NCI-H2196 treated with DMSO at 0.1 percent for 48 hours (cell line): Measurements from ENCODE around the gene RHEB.

Source experiments
- DNase-seq: peaks from one replicate; lab custom pipeline; 2025; ENCODE audit not compliant: unreplicated experiment; lab: John Stamatoyannopoulos, UW

RHEB gene

DNA sequence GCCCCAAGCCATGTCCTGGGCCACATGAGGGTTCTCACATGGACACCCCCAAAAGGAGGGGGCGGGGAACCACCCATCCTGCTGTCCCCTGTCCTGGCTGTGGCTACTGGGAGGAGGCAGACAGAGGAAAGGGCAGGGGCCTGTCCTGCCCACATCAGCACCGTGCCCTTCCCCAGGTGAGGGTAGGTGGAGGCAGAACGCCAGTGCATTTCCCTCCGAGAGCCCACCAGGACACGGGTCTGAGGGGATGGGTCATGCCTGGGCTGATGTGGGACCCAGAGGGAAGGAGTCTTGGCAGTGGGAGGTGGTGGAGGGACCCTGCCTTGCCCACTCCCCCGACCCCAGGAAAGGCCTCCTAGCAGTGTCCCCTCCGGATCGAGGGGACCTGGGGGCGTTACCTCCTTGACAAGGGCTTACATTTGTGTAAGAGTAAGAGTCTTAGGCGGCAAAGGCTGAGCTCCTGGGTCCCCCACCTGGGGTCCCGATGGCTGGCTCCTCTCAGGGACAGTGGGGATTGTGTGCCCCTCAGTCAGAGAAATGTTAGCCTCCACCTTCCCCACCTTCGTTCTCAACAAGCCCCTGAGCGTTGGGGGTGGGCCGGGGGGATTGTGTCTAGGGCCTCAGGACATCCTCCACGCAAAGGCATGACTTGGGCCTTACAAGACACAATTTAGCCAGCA is 85.8 kb downstream of the RHEB start:
- no peak for DNase-seq

DNA sequence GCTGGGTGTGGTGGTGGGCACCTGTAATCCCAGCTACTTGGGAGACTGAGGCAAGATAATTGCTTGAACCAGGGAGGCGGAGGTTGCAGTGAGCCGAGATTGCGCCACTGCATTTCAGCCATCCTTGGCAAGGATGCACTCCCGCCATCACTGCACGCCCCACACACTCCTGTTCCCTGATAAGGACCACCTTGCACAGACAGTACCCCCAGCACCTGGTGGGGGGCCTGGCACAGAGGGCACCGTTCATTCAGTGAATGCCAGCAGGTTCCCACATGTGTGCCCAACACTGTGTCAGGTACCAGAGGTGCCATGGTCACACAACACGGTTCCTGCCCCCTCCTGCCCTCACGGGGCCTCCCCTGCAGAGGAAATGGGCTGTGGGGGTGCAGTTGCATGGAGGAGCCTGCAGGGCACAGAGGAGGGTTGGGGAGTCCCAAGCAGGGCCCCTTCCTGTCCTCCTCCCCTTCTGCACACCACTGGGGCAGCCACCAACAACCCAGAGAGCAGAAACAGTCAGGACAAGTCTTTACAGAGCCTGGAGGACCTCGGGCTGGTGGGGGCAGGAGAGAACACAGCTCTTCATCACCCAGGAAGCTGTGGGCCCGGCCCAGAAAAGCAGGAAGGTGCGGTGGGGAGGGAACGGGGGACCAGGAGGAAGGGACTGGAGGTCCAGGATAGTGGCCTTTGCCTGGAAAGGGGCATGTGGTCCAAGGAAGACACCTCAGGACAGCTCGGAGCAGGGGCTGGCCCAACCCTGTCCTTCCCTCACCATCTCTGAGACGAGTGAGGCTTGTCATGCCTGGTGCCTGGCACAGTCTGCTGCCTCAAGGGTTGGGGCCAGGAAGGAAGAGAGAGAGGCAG is 86.8 kb downstream of the RHEB start:
- no peak for DNase-seq

DNA sequence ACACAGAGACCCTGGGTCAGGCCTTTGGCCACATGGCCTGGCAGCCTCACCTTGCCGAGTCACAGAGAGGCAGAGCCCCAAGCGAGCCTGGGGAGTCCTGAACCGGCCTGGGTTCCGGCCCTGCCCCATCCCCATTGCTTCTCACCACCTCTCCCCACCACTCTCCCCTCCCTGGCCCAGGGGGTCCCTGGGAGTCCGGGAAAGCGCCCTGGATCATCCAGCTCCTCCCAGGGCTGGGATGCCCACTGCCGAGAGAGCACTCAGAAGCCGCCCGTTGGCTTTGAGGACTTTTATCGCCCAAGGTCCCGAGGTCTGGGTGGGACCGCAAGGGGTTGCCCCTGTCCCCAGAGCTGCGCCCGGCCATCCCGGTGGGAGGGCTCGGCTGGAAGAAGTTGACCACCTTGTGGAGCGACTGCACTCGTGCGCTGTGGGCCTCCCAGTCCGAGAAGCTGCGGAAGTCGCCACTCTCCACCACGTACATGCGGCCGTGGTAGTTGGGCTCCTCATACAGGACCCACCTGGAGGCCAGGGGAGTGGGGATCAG is 87.9 kb downstream of the RHEB start:
- no peak for DNase-seq

DNA sequence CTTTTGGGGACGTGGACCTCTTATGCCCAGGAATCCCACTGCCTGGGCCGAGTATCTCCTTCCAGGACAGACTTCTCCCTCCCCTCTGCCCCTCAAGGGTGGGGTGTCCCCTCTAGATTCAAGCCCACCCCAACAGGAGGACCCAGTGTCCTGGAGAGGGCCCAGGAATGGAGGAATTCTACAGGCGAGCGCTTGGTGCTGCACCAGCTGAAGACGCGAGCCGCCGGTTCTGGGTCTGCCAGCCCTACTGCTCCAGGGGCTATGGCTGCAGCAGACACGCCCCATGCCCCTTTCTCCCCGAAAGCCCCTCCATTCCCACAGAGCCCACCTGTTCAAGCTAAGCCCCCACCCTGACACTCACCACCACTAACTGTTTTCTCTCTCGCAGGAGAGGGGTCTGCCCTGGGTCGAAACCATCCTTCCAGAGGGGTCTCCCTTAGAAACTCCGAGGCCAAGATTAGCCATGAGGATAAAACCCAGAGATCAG is 88.4 kb downstream of the RHEB start:
- no peak for DNase-seq

DNA sequence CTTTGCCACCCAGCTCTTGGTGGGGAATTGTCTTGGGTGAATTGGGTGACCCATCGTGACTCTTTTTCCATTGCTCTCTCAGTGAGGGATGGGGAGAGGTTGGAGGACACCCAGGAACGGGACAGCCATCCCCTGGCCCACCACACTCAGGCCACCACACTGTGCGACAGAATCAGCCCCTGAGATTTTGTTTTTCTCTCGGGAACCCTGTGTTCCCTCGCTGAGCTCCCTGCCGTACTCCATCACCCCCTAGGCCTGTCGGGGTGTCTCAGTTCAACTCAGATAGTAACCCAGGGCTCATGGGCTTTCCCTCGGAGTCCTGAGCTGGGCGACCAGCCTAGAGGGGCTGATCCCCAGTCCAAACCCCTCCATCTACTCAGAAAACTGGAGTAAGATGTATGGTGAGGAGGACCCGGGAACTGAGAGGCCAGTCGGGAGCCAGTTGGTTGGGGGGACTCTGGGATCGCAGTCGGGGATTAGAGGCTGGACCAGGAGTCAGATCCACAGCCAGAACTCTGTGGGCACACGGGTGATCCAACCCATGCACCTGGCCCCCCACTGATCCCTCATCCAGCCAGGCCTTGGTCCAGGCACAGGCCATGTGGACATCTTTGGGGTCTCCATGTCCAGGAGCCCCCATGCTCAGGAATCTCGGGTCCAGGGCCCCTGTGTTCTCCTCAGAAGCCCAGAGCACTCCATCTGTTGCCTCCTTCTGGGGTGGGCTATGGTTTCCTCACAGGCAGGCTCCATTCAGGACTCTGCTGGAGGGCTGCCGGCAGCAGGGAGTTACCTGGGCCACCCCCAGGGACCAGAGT is 89.1 kb downstream of the RHEB start:
- DNase-seq = no peak

DNA sequence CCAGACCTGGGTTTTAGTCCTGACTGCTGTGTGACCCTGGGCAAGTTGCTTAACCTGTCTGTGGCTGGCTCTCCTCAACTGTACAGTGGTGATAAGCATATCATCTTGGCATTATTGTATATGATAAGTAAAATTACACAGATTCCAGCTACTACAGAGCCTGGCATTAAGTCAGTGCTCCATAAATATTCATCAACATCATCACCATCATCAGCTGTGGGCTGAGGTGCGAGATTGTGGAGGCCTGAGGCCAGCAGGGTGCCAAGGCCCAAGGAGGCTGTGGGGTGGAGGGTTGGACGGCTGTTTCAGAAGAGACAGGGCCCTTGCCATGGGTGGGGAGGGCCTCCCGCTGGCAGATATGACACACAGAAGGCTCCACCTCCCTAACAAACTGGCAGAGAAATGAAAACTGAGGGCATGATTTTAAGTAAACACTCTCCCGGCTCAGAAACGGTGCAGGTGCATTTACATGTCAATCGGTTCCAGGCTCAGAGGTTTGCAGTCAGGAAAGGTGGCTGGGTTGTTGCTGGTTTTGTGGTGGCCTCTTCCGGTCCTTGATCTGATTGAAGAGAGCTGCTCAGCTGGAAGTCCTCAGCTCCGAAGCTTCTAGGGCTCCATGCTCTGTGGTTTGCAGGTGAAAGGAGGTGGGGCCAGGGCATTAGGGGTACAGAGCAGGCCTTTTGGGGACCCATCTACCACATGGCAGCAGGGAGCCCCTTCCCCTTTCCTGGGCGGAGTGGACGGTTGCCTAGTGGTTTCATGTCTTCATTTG is 89.9 kb downstream of the RHEB start:
- DNase-seq = peak; percentile 12

DNA sequence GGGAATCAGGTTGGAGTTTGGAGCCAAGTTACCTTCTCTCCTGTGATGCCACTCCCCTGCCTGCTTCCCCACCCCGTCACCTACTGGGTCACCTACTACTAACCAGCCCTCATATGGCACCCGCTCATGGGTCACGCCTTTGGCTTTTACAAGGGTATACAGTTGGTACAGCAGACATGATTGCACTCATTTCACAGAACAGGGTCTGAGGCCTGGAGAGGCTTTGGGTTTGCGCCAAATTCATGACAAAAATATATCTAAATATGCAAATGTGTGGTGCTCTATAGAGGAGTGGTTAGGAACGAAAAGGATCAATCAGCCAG is 90.5 kb downstream of the RHEB start:
- no peak for DNase-seq

DNA sequence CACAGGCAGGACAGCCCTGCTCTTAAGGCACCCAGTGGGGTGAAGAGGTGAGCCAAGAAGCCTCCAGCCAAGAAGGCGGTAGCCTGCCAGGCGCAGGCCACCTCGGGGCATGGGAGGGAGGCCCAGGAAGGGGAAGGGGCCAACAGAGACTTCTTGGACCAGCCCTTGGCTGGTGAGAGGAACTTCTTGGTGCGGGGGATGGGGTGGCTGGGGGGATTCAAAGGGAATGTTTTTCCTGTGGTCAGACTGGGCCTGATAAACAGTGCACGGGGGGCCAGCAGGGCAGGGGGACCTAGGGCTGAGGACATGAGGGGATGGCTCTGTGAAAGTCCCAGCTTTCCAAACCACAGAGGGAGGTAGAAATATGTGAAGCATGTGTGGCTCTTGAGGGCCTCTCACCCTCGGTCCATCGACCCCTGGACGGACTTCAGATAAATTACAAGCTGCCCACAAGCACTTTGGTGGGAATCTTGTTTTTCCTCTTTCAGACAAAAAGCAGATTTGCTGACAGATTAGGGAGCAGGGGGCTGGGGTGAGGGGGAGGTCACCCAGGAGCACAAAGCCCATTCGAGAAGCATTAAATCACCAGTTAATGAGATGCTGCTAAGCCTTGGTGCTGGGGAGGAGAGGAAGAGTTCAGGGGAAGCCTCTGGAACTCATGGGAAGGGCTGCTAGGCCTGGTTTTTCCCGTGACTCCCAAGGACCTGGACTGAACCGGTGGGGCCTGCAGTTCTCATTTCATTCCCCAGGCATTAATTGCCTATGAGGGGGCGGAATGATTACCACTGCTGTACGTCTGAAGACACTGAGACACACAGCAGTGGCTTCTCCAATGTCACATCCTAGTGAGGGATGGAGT is 91.1 kb downstream of the RHEB start:
- no peak for DNase-seq

DNA sequence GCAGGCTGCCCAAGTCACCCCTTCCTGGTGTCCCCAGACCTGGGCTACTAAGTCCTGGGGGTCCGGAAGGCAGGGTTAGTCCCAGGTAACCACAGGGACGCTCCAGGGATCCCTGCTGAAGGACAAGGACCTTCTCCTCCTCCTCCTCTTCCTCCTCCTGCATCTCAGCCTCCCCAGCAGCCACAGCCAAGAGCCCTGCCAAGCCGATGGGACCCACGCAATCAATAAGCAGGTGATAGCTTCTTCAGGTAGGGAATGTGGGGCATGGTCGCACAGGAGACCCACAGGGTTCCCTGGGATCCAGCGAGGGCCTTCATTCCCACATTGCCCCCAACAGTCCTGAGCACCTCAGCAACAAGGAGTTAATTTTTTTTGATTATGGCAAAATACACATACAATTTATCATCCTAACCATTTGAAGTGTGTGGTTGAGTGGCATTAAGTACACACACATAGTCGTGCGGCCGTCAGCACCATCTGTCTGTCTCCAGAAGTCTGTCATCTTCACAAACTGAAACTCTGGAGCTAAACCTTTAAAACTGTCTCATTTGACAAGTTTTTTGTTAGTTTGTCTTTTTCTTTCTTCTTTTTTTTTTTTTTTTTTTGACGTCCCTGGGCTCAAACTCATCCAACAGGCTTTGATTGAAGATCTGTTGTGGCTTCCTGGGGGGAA is 91.9 kb downstream of the RHEB start:
- DNase-seq = no peak

DNA sequence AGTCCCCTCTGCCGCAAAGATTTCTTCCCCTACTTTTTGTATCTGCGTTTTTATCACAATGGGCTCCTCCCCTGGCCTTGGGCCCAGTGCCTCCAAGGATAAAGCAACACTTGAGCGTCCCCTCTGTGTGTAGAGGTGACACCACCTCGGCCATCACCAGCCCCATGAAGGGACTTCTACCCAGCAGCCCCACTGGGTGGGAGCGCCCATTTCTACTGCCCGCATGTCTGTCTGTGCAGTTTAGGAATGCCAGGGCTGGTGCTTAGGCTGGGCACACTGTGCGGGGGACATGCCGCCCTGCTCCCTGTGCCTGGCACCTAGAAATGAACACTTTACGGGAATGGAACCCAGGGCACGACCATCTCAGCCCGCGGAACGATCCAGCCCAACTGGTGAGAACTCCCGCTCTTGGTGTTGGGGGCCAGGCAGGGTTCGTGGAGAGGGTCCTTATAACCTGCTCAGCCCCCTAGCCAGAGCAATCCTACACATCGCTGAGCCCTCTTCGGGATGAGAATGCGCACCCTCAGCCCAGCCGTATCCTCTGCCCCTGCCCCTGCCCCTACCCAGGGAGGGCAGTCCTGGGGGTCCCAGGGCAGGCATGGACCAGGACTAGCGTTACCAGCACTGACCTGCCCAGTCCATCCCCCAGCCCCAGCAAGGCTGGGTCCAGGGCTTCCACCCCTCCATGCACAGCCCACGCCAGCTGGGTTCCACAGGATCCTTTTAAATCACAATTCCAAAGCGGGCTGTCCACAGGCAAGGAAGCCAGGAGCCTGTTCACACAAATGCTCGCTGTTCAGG is 92.6 kb downstream of the RHEB start:
- DNase-seq = no peak

DNA sequence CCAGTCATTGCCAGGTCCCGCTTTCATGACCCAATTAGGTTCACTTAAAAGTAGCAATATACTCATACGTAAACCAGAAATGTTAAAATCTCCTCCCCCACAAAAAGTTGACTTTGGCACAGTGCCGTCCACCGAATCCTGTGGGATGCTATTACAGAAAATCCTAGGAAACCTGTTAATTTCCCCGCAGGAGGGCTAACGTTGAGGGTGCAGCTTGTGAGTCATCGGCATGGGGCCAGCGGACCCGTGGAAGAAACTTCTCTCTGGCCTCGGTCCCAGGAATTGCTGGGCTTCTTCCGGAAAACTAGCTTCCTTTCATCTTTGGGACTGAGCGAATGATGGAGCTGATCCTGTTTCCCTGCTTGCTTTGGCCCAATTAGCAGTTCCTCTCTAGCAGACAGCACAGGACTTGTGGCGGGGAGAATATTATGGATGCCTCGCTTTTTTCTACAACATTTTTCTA is 93.2 kb downstream of the RHEB start:
- DNase-seq = no peak

DNA sequence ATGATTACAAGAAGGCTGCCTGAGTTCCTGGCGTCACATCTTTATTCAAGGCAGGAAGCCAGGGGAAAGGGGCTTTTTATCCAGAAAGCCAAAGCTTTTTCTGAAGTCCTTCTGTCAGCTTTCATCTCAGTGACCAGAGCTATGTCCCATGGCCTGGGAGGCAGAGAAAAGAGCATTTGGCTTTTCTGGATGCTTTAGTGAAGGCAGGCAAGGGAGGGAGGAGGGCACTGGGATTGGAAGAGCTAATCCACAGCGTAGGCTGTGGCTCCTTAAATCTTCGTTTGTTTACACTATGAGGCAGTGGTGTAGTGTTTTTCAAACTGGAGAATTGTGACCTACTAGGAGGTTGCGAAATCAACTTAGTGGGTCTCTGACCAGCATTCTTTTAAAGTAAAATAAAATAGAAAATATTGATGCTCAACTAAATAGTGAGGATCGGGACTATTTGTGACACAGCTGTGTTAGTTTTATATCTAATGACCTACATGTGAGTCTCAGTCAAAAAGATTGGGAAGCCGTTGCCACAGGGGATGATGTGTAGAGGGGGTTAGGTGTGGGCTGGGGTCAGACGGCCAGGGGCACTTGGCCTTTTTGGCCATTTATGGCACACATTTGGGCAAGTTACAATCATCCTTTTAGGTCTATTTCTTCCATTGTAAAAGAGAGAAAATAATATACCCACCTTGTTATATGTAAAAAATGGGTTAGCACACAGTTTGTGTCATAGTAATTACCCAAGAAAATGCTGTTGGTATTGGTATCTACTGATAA is 93.8 kb downstream of the RHEB start:
- no peak for DNase-seq

DNA sequence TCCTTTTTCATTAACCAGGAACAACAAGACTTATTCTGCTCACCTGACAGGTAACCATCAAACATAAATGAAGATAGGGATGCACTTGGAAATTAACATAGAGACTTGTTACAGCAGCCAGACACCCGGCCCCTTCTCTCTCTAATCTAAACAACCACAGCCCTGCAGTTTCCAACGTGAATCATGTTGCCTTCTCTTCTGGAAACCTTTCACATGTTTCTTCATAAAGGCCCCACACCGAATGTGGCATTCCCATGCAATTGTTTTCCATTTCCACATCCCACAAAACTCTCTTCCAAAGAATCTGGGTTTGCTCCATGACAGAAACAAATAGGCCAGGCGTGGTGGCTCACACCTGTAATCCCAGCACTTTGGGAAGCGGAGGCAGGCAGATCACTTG is 94.9 kb downstream of the RHEB start:
- DNase-seq = no peak

DNA sequence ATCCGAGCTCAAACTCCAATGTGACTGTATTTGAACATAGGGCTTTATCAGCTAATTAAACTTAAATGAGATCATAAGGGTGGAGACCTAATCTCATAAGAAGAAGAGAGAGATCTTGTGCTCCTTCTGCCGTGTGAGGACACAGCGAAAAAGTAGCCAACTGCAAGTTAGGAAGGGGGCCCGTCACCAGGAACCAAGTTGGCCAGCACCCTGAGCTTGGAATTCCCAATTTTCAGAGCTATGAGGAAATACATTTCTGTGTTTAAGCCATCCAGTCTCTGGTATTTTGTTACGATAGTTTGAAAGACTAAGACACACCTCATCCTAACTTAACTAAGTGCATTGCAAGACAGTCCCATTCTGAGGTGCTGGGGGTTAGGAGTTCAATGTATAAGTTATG is 95.8 kb downstream of the RHEB start:
- no peak for DNase-seq

DNA sequence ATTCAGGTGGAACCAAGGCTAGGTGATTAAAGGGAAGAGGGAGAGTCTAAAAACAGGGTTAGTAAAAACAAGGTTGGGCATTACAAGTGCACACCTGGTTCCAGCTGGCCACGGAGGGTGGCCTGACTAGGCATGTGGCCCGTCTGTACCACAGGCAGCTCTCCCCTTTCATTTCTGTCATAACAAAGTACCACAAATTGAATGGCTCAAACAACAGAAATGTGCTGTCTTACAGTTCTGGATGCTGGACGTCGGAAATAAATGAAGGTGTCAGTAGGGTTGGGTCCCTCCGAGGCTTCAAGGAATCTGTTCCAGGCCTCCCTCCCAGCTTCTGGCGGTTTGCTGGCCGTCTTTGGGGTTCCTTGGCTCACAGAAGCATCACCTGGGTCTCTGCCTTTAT is 96.5 kb downstream of the RHEB start:
- no peak for DNase-seq

DNA sequence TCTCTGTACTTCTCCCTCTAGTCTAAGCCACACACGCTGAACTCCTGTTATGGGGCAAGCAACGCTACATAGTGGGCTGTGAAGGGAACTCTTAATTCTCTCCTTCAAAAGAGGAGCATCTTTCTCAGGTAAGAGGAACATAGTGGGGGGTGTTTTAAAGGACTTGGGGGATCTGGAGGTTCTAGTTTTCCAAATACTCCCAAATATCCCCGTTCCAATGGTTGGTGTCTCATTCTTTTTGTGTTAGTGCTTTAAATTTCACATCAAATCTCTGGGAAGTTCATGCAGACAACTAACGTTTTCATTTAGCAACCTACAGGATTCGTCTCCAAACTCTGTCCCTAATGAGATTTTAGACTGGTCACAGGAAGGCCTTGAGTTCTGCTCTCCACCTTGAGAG is 97.5 kb downstream of the RHEB start:
- DNase-seq = no peak

DNA sequence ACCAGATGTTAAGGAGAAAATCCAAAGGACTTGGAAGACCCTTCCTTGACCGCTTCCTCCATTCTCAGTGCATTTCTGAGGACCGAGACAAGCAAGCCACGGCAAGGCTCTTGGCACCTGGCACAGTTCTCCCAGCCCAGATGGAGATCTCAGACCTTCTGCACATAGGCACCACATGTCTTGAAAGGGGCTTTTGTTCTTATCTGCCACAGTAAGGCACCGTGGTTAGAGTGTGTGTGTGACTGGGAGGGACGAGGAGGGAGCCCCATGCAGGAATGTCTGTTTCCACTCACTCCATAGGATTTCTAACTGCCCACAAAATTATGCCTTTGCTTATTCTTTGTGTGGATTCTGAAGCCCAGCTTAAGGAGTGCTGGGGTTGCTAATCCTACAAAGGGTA is 99.6 kb downstream of the RHEB start:
- no peak for DNase-seq

DNA sequence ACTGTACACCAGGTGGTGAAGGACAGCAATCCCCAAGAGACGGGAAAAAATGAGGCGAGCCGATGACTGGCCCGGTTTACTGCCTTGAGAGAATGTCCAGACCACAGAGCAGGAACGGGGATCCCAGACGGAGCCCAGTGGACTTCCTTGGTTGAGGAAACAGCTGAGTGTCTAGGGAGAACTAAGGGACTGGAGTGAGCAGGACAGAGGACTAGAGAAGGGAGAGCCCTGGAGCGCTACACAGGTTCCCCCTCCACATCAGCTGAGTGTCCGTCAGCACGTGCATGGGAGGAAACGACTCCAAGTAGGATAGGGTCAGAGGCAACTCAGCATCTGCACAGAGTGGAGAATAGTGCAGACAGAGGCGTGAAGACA is 102.8 kb downstream of the RHEB start:
- DNase-seq = no peak
